ENCODE results near the gene NOP56. TPM values are rescaled to one million over a fixed set of nuclear protein-coding genes. Genes with fewer than 3 reads are reported as not detected.

The NOP56 gene
- total and polyA plus RNA-seq, 9 of the 15 experiments (the other 6 are each of a cell fraction or from before 2014, with no cell fraction given) = 295 to 697 (median 439) TPM

GRCh38 chr20:2663887-2664719 is 11.7 kb downstream of the NOP56 start, which contains the start of gene IDH3B (continued):
- no peak for TF ChIP-seq ILK (tag; IDR thresholded peaks at IDR 0.05; ENCODE audit: borderline replicate concordance, low read depth)
- peak; percentile 51; the same call in 1 of the 2 replicates for TF ChIP-seq FOXP1 (CRISPR knock-in tag; IDR thresholded peaks at IDR 0.05)
- no peak for TF ChIP-seq RFX7 (CRISPR knock-in tag; IDR thresholded peaks at IDR 0.05)
- TF ChIP-seq HCFC1 (IDR thresholded peaks at IDR 0.05; ENCODE audit: low read depth, low read length) = peak; percentile 88
- TF ChIP-seq CREB5 (CRISPR knock-in tag; IDR thresholded peaks at IDR 0.05) = no peak
- TF ChIP-seq ZNF76 (CRISPR knock-in tag; IDR thresholded peaks at IDR 0.05; ENCODE audit: borderline replicate concordance) = no peak
- no peak for TF ChIP-seq YBX1 (IDR thresholded peaks at IDR 0.05)
- no peak for TF ChIP-seq TFAM (CRISPR knock-in tag; conservative IDR thresholded peaks at IDR 0.05)
- TF ChIP-seq ZNF143 (CRISPR knock-in tag; IDR thresholded peaks at IDR 0.05) = peak; percentile 36; the same call in 1 of the 2 replicates
- no peak for TF ChIP-seq E2F4 (CRISPR knock-in tag; IDR thresholded peaks at IDR 0.05; ENCODE audit: low read depth)
- TF ChIP-seq ZBTB7A (IDR thresholded peaks at IDR 0.05; ENCODE audit: borderline replicate concordance, control insufficient read depth, low read depth, low read length) = no peak
- TF ChIP-seq ZNF23 (CRISPR knock-in tag; IDR thresholded peaks at IDR 0.05) = no peak
- no peak for TF ChIP-seq PPARD (CRISPR knock-in tag; IDR thresholded peaks at IDR 0.05)
- no peak for TF ChIP-seq ZNF644 (tag; IDR thresholded peaks at IDR 0.05; ENCODE audit: low read depth)
- no peak for TF ChIP-seq STAT5B (CRISPR knock-in tag; IDR thresholded peaks at IDR 0.05)
- peak; percentile 68 for TF ChIP-seq PML (IDR thresholded peaks at IDR 0.05; ENCODE audit: low read length)
- no peak for TF ChIP-seq ZNF57 (CRISPR knock-in tag; IDR thresholded peaks at IDR 0.05)
- no peak for TF ChIP-seq BACH1 (tag; IDR thresholded peaks at IDR 0.05)
- TF ChIP-seq FUS (optimal IDR thresholded peaks at IDR 0.05; ENCODE audit: low read depth, low read length) = no peak
- TF ChIP-seq GTF2B (IDR thresholded peaks at IDR 0.05; ENCODE audit: extremely low read depth, insufficient read length) = no peak
- TF ChIP-seq BRCA1 (IDR thresholded peaks at IDR 0.05) = no peak
- TF ChIP-seq BRCA1 (CRISPR knock-in tag; IDR thresholded peaks at IDR 0.05) = no peak
- no peak for TF ChIP-seq TCF3 (CRISPR knock-in tag; IDR thresholded peaks at IDR 0.05)
- no peak for TF ChIP-seq MEF2A (IDR thresholded peaks at IDR 0.05; ENCODE audit: control insufficient read depth, low read depth, low read length)
- no peak for TF ChIP-seq OTX1 (CRISPR knock-in tag; IDR thresholded peaks at IDR 0.05)
- no peak for TF ChIP-seq ZNF133 (CRISPR knock-in tag; IDR thresholded peaks at IDR 0.05)
- TF ChIP-seq YY1 (IDR thresholded peaks at IDR 0.05; ENCODE audit: borderline replicate concordance in 1 of 3, control insufficient read depth in 1 of 3, extremely low read depth in 1 of 3, insufficient read depth in 3 of 3, insufficient read length in 1 of 3, insufficient replicate concordance in 2 of 3, low read depth in 1 of 3, low read length in 2 of 3) = peak; percentile 81 to 99 (median 98)
- no peak for TF ChIP-seq TRIM28 (IDR thresholded peaks at IDR 0.05)

Measured in K562 (cell line).